BE2C (cell line): ENCODE results near the gene PTPN6.
A peak's percentile ranks its signal among the peaks of the same experiment; 100 is the strongest.

ENCODE experiments used
- DNase-seq: peaks from one replicate; pipeline ENCODE4 v3.0.0-alpha.2; 2020
- H3K27me3 ChIP-seq: fragments of 250-450 bp; sonication (Bioruptor Pico); 2 replicates; pipeline ENCODE4 v1.5.1; 2020; ENCODE audit warnings: mild to moderate bottlenecking
- H3K36me3 ChIP-seq: fragments of 250-450 bp; sonication (Bioruptor Pico); 2 replicates; pipeline ENCODE4 v1.5.1; 2020; ENCODE audit warnings: mild to moderate bottlenecking
- H3K4me1 ChIP-seq: fragments of 250-450 bp; sonication (Bioruptor Pico); 2 replicates; pipeline ENCODE4 v1.5.1; 2020
- H3K4me3 ChIP-seq: 2 replicates; pipeline ENCODE4 v1.5.1; 2011; ENCODE audit warnings: low read depth, low read length
- H3K9me3 ChIP-seq: fragments of 250-450 bp; sonication (Bioruptor Pico); 2 replicates; pipeline ENCODE4 v1.5.1; 2020
- CTCF ChIP-seq: IDR thresholded peaks from 2 replicates; pipeline ENCODE4 v1.5.1; 2012; ENCODE audit warnings: mild to moderate bottlenecking, low read depth, low read length

The PTPN6 gene

GRCh38 chr12:6970096-6970527 lies 19.0 kb downstream of the PTPN6 start:
- Histone ChIP-seq H3K4me1 (peaks cover 4% of the 10 kb centered on the region; the same call in 1 of the 2 replicates), H3K4me3 (peak overlapping the region; percentile 100), H3K27me3 (no peaks in the 10 kb centered on the region), H3K9me3 (no peaks in the 10 kb centered on the region), H3K36me3 (peaks cover 68% of the 10 kb centered on the region)
- DNase-seq, result no peak
- no peak for TF ChIP-seq CTCF

DNA sequence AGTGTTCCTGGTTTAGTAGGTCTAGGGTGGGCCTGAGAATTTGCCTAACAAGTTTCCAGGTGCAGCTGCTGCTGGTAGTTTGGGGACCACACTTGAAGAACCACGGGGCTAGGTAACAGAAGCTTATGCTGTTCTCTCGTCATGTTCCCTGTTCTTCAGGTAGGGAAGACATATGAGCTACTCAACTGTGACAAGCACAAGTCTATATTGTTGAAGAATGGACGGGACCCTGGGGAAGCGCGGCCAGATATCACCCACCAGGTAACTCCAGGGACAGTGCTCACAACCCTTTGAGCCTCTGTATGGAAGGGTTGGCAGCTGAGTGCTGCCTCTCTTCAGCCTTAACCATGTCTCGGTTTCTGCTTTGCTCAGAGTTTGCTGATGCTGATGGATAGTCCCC lies 23.0 kb downstream of the PTPN6 start:
- TF ChIP-seq CTCF, result no peak
- no peaks in the 10 kb centered on the region for H3K27me3 ChIP-seq

DNA sequence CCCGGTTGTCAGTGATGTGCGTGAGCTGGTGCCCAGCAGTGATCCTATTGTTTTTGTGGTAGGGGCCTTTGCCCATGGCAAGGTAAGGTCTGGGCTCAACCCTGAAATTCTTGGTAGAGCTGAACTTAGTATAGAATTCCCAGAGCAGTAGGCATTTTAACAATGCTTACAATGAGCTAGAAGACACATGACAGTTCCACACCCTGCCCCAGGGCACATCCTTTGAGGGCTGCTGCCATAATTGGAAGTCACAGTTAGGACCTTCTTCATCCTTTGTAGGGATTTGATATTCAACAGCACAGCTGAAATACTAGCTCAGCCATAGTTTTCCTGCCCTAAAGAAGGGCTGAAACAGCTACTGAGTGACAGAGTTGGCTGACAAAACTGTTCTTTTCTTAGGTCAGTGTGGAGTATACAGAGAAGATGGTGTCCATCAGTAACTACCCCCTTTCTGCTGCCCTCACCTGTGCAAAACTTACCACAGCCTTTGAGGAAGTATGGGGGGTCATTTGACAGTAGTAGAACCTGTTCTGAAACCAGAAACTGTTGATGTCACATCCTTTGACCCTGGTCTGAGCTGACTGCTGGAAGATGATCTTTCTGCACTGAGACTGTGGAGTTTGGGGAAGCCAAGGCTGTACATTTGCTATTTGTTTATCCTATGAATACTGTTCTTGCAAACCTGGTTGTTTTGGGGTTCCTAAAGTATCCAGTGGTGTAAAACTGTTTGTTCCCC lies 24.3 kb downstream of the PTPN6 start:
- no peaks in the 10 kb centered on the region for H3K9me3 ChIP-seq
- H3K4me3 ChIP-seq, result no peak overlapping the region
- no peaks in the 10 kb centered on the region for H3K27me3 ChIP-seq
- TF ChIP-seq CTCF, result no peak
- H3K36me3 ChIP-seq, result peaks cover 67% of the 10 kb centered on the region
- no peak for DNase-seq
- no peaks in the 10 kb centered on the region for H3K4me1 ChIP-seq

More for the DNA sequence above, 23.0 kb downstream of the PTPN6 start:
- Histone ChIP-seq H3K36me3 (peaks cover 66% of the 10 kb centered on the region), H3K4me3 (no peak overlapping the region), H3K4me1 (no peaks in the 10 kb centered on the region), H3K9me3 (no peaks in the 10 kb centered on the region)
- no peak for DNase-seq

- DNase-seq, result no peak
- no peak for TF ChIP-seq CTCF
- Histone ChIP-seq H3K9me3 (no peaks in the 10 kb centered on the region), H3K4me1 (no peaks in the 10 kb centered on the region), H3K4me3 (no peak overlapping the region), H3K27me3 (no peaks in the 10 kb centered on the region), H3K36me3 (peaks cover 82% of the 10 kb centered on the region)
These were observed 26.5 kb downstream of the PTPN6 start for GRCh38 chr12:6977653-6978052.

DNA sequence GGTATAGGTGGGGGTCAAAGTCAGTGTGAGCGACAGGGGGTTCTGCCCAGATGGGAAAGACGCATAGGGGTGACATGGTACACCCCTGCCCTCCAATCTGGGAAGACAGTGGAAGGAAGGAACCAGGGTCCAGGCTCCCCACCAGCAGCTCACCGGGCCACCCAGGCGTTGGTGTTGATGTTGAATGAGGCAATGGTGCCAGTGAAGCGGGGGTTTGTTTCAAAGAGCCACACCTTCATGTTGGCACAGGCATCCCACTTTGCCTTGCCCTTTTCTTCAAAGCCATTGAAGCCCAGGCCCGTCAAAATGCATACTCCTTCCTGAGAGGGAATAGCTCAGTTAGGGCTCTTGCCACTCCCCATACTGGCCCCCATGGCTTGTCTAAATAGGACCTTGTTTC lies 27.0 kb downstream of the PTPN6 start:
- Histone ChIP-seq H3K4me1 (no peaks in the 10 kb centered on the region), H3K27me3 (no peaks in the 10 kb centered on the region), H3K36me3 (peaks cover 78% of the 10 kb centered on the region), H3K4me3 (no peak overlapping the region), H3K9me3 (no peaks in the 10 kb centered on the region)
- no peak for TF ChIP-seq CTCF
- DNase-seq, result no peak

GRCh38 chr12:6978611-6979011 lies 27.5 kb downstream of the PTPN6 start:
- Histone ChIP-seq H3K27me3 (no peaks in the 10 kb centered on the region), H3K4me3 (no peak overlapping the region), H3K9me3 (no peaks in the 10 kb centered on the region), H3K36me3 (peaks cover 76% of the 10 kb centered on the region), H3K4me1 (no peaks in the 10 kb centered on the region)
- DNase-seq, result no peak
- TF ChIP-seq CTCF, result no peak
